ENCODE measurements around the gene RGS11. TPM values are rescaled to one million over a fixed set of nuclear protein-coding genes. Genes with fewer than 3 reads are reported as not detected.

RGS11 gene
- total RNA-seq, 1 experiment from 2014 or later = 10.2 TPM

DNA sequence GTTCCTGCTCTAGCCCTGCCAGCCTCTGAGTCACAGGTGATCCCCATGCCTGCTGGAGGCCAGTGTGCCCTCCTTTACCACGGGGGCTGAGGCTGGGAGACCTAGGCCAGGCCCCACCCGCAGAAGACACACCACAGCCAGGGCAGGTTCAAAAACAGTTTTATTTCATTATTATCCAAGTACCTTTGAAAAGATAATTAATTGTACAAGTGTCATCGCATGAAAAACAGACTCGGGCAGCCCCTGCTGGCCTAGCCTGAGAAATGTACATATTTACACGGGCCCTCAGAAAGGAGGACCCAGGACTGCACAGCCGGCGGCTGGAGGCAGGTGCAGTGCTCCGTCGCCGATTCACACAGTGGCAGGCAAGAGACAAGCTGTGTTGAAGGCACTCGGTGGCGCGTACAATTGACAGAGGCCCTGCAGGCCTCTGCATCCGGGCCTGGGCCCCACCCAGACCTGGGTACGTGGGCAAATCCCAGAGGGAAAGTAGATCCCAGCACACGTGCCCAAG is 11.6 kb upstream of the RGS11 start:
- TF ChIP-seq SIN3A (IDR thresholded peaks at IDR 0.05; ENCODE audit: borderline replicate concordance, insufficient read depth, low read depth, low read length) (no peak), TCF7L2 (IDR thresholded peaks at IDR 0.05; ENCODE audit: low read depth, low read length) (no peak), POLR2AphosphoS5 (IDR thresholded peaks at IDR 0.05; ENCODE audit: low read depth, low read length) (no peak)
- TF ChIP-seq, protein P1, sequence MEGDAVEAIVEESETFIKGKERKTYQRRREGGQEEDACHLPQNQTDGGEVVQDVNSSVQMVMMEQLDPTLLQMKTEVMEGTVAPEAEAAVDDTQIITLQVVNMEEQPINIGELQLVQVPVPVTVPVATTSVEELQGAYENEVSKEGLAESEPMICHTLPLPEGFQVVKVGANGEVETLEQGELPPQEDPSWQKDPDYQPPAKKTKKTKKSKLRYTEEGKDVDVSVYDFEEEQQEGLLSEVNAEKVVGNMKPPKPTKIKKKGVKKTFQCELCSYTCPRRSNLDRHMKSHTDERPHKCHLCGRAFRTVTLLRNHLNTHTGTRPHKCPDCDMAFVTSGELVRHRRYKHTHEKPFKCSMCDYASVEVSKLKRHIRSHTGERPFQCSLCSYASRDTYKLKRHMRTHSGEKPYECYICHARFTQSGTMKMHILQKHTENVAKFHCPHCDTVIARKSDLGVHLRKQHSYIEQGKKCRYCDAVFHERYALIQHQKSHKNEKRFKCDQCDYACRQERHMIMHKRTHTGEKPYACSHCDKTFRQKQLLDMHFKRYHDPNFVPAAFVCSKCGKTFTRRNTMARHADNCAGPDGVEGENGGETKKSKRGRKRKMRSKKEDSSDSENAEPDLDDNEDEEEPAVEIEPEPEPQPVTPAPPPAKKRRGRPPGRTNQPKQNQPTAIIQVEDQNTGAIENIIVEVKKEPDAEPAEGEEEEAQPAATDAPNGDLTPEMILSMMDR (IDR thresholded peaks at IDR 0.05) = no peak
- TF ChIP-seq, protein P2, sequence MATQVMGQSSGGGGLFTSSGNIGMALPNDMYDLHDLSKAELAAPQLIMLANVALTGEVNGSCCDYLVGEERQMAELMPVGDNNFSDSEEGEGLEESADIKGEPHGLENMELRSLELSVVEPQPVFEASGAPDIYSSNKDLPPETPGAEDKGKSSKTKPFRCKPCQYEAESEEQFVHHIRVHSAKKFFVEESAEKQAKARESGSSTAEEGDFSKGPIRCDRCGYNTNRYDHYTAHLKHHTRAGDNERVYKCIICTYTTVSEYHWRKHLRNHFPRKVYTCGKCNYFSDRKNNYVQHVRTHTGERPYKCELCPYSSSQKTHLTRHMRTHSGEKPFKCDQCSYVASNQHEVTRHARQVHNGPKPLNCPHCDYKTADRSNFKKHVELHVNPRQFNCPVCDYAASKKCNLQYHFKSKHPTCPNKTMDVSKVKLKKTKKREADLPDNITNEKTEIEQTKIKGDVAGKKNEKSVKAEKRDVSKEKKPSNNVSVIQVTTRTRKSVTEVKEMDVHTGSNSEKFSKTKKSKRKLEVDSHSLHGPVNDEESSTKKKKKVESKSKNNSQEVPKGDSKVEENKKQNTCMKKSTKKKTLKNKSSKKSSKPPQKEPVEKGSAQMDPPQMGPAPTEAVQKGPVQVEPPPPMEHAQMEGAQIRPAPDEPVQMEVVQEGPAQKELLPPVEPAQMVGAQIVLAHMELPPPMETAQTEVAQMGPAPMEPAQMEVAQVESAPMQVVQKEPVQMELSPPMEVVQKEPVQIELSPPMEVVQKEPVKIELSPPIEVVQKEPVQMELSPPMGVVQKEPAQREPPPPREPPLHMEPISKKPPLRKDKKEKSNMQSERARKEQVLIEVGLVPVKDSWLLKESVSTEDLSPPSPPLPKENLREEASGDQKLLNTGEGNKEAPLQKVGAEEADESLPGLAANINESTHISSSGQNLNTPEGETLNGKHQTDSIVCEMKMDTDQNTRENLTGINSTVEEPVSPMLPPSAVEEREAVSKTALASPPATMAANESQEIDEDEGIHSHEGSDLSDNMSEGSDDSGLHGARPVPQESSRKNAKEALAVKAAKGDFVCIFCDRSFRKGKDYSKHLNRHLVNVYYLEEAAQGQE (IDR thresholded peaks at IDR 0.05; ENCODE audit: insufficient read depth in 1 of 2, low read depth in 2 of 2, low read length in 1 of 2) = no peak
- Histone ChIP-seq H3K4me3 (ENCODE audit: low read depth in 2 of 2, low read length in 2 of 2) (no peak overlapping the region), H3K36me3 (ENCODE audit: control insufficient read depth, insufficient read depth, low read length) (no peaks in the 10 kb centered on the region), H3K4me1 (ENCODE audit: control insufficient read depth, insufficient read depth, low read length) (no peaks in the 10 kb centered on the region), H3K27ac (ENCODE audit: low read length) (no peak overlapping the region), H3K27me3 (ENCODE audit: control insufficient read depth, insufficient read depth, low read length) (no peaks in the 10 kb centered on the region), H3K9me3 (ENCODE audit: control insufficient read depth, insufficient read depth, low read depth, low read length) (no peaks in the 10 kb centered on the region)
- ATAC-seq = no peak
- no peak for DNase-seq (ENCODE audit: low read depth, low spot score)
- no TSS peak for BruUV-seq (replicated peaks)
- in situ Hi-C loops (cut with HindIII; ENCODE audit: low pct_unique_long_range_greater_than_20kb, low sequenced_read_pairs) = no loop called here
- CTCF ChIA-PET = interaction anchor here (0.6 kb wide), 2 partner anchors 58 to 255 kb away, joined by 5 to 6 read pairs; no protein-coding TSS in a partner anchor
- intact Hi-C loops (cut with micrococcal nuclease; ENCODE audit: unreplicated experiment) = no loop called here
- POLR2A ChIA-PET = no interaction called here

DNA sequence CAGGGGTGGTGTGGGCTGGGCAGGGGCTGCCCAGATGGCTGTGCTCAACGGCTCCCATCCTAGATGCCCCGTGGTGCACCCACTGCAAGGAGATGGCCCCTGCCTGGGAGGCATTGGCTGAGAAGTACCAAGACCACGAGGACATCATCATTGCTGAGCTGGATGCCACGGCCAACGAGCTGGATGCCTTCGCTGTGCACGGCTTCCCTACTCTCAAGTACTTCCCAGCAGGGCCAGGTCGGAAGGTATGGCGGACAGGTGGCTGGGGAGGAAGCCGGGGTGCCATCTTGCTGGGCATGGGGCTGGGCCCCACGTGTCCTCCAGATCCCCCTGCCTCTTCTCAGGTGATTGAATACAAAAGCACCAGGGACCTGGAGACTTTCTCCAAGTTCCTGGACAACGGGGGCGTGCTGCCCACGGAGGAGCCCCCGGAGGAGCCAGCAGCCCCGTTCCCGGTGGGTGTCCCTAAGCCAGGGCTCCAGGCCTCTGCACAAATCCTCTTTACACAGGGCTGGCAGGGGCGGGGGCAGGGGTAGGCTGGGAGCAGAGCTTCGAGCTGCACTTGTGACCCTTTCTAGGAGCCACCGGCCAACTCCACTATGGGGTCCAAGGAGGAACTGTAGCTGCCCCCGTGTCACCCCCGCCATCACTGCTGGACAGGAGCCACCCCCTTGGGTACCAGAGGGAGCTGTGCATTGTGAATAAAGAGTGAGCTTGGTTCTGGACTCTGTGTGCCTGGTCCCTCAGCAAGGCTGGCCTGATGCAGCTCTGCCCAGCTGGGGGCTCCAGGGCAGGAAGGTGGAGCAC is 10.9 kb upstream of the RGS11 start:
- no peak overlapping the region for H3K27ac ChIP-seq (ENCODE audit: low read length)
- no TSS peak for BruUV-seq (replicated peaks)
- no peak overlapping the region for H3K4me3 ChIP-seq (ENCODE audit: low read depth in 2 of 2, low read length in 2 of 2)
- DNase-seq (ENCODE audit: low read depth, low spot score) (no peak), ATAC-seq (no peak)
- no peak for TF ChIP-seq POLR2AphosphoS5 (IDR thresholded peaks at IDR 0.05; ENCODE audit: low read depth, low read length)
- no peak for TF ChIP-seq TCF7L2 (IDR thresholded peaks at IDR 0.05; ENCODE audit: low read depth, low read length)
- TF ChIP-seq, protein P2 (IDR thresholded peaks at IDR 0.05; ENCODE audit: insufficient read depth in 1 of 2, low read depth in 2 of 2, low read length in 1 of 2) = no peak
- TF ChIP-seq, protein P1 (IDR thresholded peaks at IDR 0.05) = no peak
- no peak for TF ChIP-seq SIN3A (IDR thresholded peaks at IDR 0.05; ENCODE audit: borderline replicate concordance, insufficient read depth, low read depth, low read length)
- in situ Hi-C loops (cut with HindIII; ENCODE audit: low pct_unique_long_range_greater_than_20kb, low sequenced_read_pairs) = no loop called here
- ChIA-PET CTCF (no interaction called here), POLR2A (no interaction called here)
- no peaks in the 10 kb centered on the region for H3K9me3 ChIP-seq (ENCODE audit: control insufficient read depth, insufficient read depth, low read depth, low read length)
- intact Hi-C loops (cut with micrococcal nuclease; ENCODE audit: unreplicated experiment) = no loop called here
- no peaks in the 10 kb centered on the region for H3K4me1 ChIP-seq (ENCODE audit: control insufficient read depth, insufficient read depth, low read length)
- H3K36me3 ChIP-seq (ENCODE audit: control insufficient read depth, insufficient read depth, low read length) = no peaks in the 10 kb centered on the region
- H3K27me3 ChIP-seq (ENCODE audit: control insufficient read depth, insufficient read depth, low read length) = no peaks in the 10 kb centered on the region

Data from Panc1 (cell line).